ENCODE results near the gene GALNT13.
"Not testable (repeated sequence)": the region's sequence is repeated elsewhere in the genome, so short reads cannot be mapped to it uniquely, and the experiment has no call there.

GALNT13 gene

GRCh38 chr2:154439156-154439555 is 567.4 kb downstream of the GALNT13 start:
- DNase-seq: no peak

GRCh38 chr2:154443919-154444318 is 572.2 kb downstream of the GALNT13 start:
- DNase-seq: no peak

- no peak for DNase-seq
Measured at GRCh38 chr2:154446324-154446723, 574.6 kb downstream of the GALNT13 start.

GRCh38 chr2:154447727-154448418 is 576.2 kb downstream of the GALNT13 start:
- DNase-seq: no peak

- no peak for DNase-seq
Measured at GRCh38 chr2:154449951-154450658, 578.4 kb downstream of the GALNT13 start.

- DNase-seq: no peak
Measured at GRCh38 chr2:154452471-154452870, 580.7 kb downstream of the GALNT13 start.

- no peak for DNase-seq
Measured at GRCh38 chr2:154452906-154453493, 581.3 kb downstream of the GALNT13 start.

- no peak for DNase-seq
Measured at GRCh38 chr2:154455166-154455565, 583.4 kb downstream of the GALNT13 start.

- no peak for DNase-seq
Measured at GRCh38 chr2:154455866-154456265, 584.1 kb downstream of the GALNT13 start.

GRCh38 chr2:154457286-154457685 is 585.6 kb downstream of the GALNT13 start:
- no peak for DNase-seq

GRCh38 chr2:154459286-154459685 is 587.6 kb downstream of the GALNT13 start:
- DNase-seq: no peak

GRCh38 chr2:154462634-154463033 is 590.9 kb downstream of the GALNT13 start:
- no peak for DNase-seq

GRCh38 chr2:154466226-154466625 is 594.5 kb downstream of the GALNT13 start:
- no peak for DNase-seq

GRCh38 chr2:154470376-154470775 is 598.7 kb downstream of the GALNT13 start:
- no peak for DNase-seq

- not testable (repeated sequence) for DNase-seq
Measured at GRCh38 chr2:154471492-154471891, 599.8 kb downstream of the GALNT13 start.

- no peak for DNase-seq
Measured at GRCh38 chr2:154477319-154477718, 605.6 kb downstream of the GALNT13 start.

GRCh38 chr2:154480521-154480920 is 608.8 kb downstream of the GALNT13 start:
- no peak for DNase-seq

- DNase-seq: no peak
Measured at GRCh38 chr2:154481336-154481735, 609.6 kb downstream of the GALNT13 start.

GRCh38 chr2:154484338-154485099 is 612.8 kb downstream of the GALNT13 start:
- DNase-seq: no peak

- DNase-seq: no peak
Measured at GRCh38 chr2:154488801-154489200, 617.1 kb downstream of the GALNT13 start.

GRCh38 chr2:154489266-154489858 is 617.6 kb downstream of the GALNT13 start:
- no peak for DNase-seq

- DNase-seq: no peak
Measured at GRCh38 chr2:154490530-154490929, 618.8 kb downstream of the GALNT13 start.

- DNase-seq: no peak
Measured at GRCh38 chr2:154495455-154495868, 623.7 kb downstream of the GALNT13 start.

All from left hindlimb (tissue), 1 donor.